DMS 273 treated with DMSO at 0.1 percent for 48 hours (cell line): Measurements from ENCODE around the gene SLK.

ENCODE experiments used
- DNase-seq: peaks from one replicate; lab custom pipeline; 2025; lab: John Stamatoyannopoulos, UW

SLK gene

DNA sequence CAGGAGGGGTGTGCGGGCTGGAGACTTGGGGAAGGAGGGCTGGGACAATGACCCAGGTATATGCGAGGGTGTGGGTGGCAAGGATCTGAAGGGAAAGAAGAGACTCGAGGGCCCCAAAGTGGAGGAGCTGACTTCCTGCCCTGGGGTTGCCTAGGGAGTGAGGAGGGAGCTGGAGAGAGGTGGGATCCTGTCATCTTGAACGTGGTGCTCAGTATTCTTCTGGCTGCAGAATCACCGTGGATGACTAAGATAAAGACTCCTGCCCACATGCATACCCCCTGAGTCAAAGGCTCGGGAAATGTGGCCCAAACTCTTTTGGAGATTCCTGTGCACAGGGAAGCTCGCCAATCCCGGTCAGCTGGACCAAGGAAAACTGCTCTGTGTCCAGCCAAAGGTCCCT is 87.5 kb downstream of the SLK start:
- no peak for DNase-seq

- DNase-seq: no peak
Observed at GRCh38 chr10:104056619-104057273, 89.8 kb downstream of the SLK start.

DNA sequence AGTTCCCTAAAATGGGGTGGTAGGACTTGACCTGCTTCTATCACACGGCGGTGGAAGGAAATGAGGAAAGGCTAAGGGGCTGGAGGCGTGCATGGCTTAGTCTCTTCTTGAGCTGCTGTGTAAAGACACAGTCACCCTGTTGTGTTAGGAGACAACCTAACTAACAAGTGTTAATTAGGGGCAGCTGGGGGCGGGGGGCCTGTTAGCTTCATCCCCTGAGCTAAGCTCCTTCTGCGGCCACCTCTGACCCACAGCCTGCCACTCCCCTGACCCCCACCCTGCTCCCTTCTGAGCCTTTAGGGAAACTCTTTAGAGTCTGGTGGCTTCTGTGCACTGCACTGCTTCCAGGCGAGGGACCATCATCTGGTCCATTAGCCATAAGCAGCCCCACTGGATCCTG is 90.8 kb downstream of the SLK start:
- DNase-seq: no peak

GRCh38 chr10:104059364-104059763 is 92.4 kb downstream of the SLK start:
- DNase-seq: no peak

DNA sequence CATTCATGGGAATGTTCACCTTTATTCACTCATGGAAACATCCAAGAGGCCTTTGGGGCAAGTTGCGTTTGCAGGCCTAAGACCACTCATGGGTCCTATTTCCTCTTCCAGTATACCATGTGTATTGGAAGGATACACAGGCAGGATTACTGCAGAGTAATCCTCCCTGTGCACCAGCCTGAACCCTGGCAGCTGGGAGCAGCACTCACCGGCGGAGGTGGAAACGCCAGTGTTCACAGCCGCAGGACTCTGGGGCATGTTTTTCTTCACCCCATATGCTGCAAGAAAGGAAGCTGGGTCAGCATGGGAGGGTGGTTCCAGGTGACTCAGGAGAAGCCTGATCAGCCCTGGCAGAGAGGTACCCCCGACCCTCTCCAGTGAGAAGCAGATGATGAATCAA is 94.3 kb downstream of the SLK start:
- no peak for DNase-seq

- no peak for DNase-seq
Observed at GRCh38 chr10:104065748-104066147, 98.8 kb downstream of the SLK start.

DNA sequence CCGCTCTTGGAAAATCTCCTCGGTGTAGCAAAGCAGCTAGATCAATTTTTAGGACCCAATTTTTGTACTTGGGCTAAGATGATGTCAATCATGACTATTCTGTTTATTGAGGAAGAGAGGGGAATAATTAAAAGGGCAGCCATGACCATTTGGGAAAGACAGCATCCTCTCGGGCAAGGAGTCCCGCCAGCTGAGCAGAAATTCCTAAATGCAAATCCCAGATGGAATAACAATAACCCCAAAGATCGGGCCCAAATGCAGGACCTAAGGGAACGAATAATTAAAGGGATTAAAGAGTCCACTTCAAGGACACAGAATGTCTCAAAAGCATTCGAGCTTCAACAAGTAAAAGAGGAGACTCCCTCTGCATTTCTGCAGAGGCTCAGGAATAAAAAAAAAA is 100.0 kb downstream of the SLK start:
- DNase-seq: no peak

- no peak for DNase-seq
Observed at GRCh38 chr10:104067525-104067924, 100.6 kb downstream of the SLK start.

DNA sequence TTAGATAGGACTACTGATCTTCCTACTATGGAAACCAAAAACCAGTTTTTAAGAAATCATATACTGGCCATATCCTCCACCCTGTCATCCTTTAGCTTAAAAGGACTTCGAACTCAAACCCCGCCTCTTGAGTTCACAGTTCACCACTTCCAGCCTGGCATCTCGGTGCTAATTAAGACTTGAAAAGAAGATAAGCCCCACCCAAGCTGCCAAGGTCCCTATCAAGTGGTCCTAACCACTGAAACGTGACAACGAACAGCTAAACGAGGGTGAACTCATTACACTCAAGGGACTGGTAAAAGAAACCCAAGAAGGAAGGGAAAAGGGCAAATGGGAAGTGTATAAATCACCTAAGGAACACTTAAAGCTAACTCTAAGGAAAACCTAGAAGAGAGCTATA is 102.7 kb downstream of the SLK start:
- no peak for DNase-seq

DNA sequence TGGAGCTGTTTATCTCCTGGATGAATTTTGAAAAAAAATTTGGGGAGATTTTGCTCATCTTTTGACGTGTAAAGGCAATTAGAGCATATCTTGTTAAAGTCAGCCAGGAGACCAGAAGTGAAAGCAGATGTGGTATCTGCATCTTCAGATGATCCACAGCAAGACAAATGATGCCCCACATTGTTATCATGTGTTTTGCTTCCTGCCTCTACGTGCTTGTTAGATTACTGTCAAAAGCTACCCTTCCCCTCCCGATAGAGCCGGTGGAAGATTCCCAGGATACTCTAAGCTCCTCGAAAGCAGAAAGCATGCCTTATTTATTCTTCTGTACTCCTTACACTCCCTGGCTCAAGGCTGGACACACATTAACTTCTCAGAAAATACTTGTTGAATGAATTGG is 105.8 kb downstream of the SLK start:
- no peak for DNase-seq

DNA sequence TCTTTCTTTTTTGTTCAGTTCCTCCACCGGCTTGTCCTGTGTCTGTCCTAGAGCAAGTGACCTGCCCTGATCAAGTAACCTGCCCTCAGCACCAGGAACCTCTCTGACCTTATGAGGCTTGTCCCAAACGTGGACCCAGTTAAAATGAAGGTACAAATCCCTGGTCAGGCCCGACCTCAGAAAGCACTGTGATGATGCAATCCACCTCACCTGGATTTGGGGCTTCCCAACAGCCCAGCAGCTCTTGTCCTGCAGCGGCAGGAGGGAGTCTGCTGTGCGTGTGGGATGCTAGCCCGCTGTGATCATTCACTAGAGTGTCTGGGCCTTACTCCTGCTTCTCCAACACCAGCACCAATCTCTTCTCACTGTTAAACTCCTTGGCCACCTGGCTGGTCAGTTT is 107.6 kb downstream of the SLK start:
- no peak for DNase-seq

DNA sequence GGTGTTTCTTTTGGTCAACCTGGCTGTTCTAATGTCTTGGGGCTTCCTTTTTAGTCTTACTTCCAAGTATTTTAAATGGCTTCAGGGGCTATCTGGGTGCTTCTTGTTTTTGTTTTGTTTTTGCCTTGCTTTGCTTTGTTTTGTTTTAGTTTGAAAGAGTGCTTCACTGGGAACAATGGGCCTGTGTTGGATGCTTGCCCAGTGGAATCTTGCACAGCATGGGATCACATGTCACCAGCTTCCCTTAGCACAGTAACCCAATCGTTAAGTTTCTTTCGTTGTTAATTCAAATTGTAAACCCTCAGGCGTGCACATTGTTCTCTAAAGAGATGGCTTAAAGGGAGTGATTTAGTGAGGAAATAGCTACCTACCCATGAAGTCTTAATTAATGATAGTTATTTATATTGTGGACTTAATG is 109.8 kb downstream of the SLK start:
- no peak for DNase-seq

GRCh38 chr10:104077247-104077646 is 110.3 kb downstream of the SLK start:
- DNase-seq: no peak

DNA sequence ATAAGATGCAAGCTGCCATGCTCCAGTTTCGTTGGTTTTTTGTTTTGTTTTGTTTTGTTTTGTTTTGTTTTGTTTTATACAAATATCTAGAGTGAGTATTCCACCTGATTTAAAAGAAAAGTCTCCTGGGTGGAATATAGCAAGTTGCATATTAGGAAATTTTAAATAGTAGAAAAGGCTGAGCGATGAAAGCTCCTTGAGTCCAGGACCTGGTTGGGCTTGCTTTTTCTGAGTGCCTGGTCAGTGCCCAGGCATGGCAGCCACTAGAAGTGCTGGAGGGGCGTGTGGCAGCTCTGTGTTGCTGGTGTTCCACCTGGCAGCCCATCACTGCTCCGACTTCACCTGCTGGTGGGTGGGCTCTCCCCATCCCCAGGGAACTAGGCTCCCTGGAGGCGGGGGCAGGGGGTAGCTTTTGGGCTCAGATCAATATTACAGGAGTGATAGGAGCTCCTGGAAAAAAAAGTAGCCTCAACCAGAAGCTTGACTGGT is 110.8 kb downstream of the SLK start:
- no peak for DNase-seq
